CD4-positive, alpha-beta T cell treated with Interleukin-17A for 4 hours (primary cell): ENCODE measurements around the gene HOXA2.

Source experiments
- DNase-seq: peaks from one replicate; pipeline ENCODE4 v3.0.0-alpha.2; 2020; ENCODE audit warnings: mixed read lengths

Gene HOXA2

GRCh38 chr7:27111042-27111750 lies 8.7 kb upstream of the HOXA2 start:
- no peak for DNase-seq

GRCh38 chr7:27110186-27111031 lies 7.9 kb upstream of the HOXA2 start:
- no peak for DNase-seq

- no peak for DNase-seq
Observed at GRCh38 chr7:27109466-27110185, 7.1 kb upstream of the HOXA2 start.

- no peak for DNase-seq
Observed at GRCh38 chr7:27108390-27109127, 6.1 kb upstream of the HOXA2 start.

GRCh38 chr7:27107391-27108381 lies 5.2 kb upstream of the HOXA2 start:
- DNase-seq, result no peak

- DNase-seq, result no peak
Observed at GRCh38 chr7:27106901-27107240, 4.4 kb upstream of the HOXA2 start.

- DNase-seq, result no peak
Observed at GRCh38 chr7:27106181-27106900, 3.9 kb upstream of the HOXA2 start.

- DNase-seq, result no peak
Observed at GRCh38 chr7:27105301-27106031, 3.0 kb upstream of the HOXA2 start.

- DNase-seq, result no peak
Observed at GRCh38 chr7:27104341-27105058, 2.0 kb upstream of the HOXA2 start.

GRCh38 chr7:27103489-27104226 lies 1.2 kb upstream of the HOXA2 start:
- DNase-seq, result no peak

- no peak for DNase-seq
Observed at GRCh38 chr7:27101957-27102580, 414 bp downstream of the HOXA2 start.

- no peak for DNase-seq
Observed at GRCh38 chr7:27101171-27101956, 1.1 kb downstream of the HOXA2 start.

- no peak for DNase-seq
Observed at GRCh38 chr7:27100694-27101170, 1.8 kb downstream of the HOXA2 start.

GRCh38 chr7:27099453-27100370 lies 2.8 kb downstream of the HOXA2 start:
- no peak for DNase-seq

GRCh38 chr7:27098578-27099451 lies 3.7 kb downstream of the HOXA2 start:
- no peak for DNase-seq
